Measurements from ENCODE around the gene ATP11B. TPM values are rescaled to one million over a fixed set of nuclear protein-coding genes. Genes with fewer than 3 reads are reported as not detected.

Gene ATP11B
- total and polyA plus RNA-seq, 2 of the 8 experiments (the other 6 are each of a cell fraction or from before 2014, with no cell fraction given): 5.1 to 26.5 TPM

DNA sequence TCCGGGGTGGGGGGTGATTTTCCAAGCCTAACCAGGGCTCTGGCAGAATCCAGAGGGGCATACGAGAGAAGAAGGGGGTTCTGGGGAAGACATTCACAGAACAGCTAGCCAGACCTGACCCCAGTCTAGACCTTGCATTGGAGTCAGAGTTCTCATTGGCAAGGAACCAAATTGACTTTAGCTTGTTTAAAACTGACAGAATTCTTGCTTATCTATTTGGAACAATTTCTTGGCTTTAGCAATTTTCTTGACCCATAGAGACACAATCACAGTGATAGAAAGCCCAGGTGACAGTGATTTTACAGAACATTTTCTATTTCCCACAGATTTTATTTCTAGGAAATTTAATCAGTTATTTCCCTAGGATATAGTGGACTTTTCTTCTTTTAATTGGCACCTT lies 23.6 kb upstream of the ATP11B start:
- Histone ChIP-seq H3K27ac (ENCODE audit: low read depth, low read length) (no peak overlapping the region), H3K14ac (ENCODE audit: insufficient read length) (no peak overlapping the region), H4K91ac (replicated peaks; ENCODE audit: insufficient read length, low read length) (no peak overlapping the region), H3K4me3 (ENCODE audit: extremely low read depth in 1 of 4, insufficient read depth in 2 of 4, low read depth in 3 of 4, low read length in 4 of 4) (no peak overlapping the region), H3K4ac (replicated peaks; ENCODE audit: insufficient read length, low read depth, low read length) (no peak overlapping the region), H3K79me1 (ENCODE audit: low read depth, low read length) (no peaks in the 10 kb centered on the region), H2BK5ac (ENCODE audit: low read depth, low read length) (no peak overlapping the region), H3K36me3 (ENCODE audit: control insufficient read depth in 2 of 4, insufficient read depth in 4 of 4, low read length in 3 of 4) (no peaks in the 10 kb centered on the region), H4K20me1 (replicated peaks in 1 of 2; ENCODE audit: control insufficient read depth in 1 of 2, insufficient read depth in 2 of 2, low read length in 2 of 2) (no peaks in the 10 kb centered on the region), H4K5ac (ENCODE audit: insufficient read length, low read depth, low read length) (no peak overlapping the region), H3K4me1 (replicated peaks in 1 of 4; ENCODE audit: control insufficient read depth in 3 of 4, insufficient read depth in 4 of 4, low read length in 3 of 4) (no peaks in the 10 kb centered on the region), H3K18ac (ENCODE audit: extremely low read depth, low read length) (no peak overlapping the region), H2BK15ac (ENCODE audit: low read length) (no peak overlapping the region), H2BK12ac (ENCODE audit: low read depth, low read length) (no peak overlapping the region), H2AFZ (ENCODE audit: low read length) (no peak overlapping the region), H3K56ac (replicated peaks; ENCODE audit: insufficient read length, low read depth, low read length) (no peak overlapping the region), H3K9ac (replicated peaks in 1 of 4; ENCODE audit: extremely low read depth in 1 of 4, low read depth in 3 of 4, low read length in 3 of 4) (no peak overlapping the region), H3K23me2 (ENCODE audit: low read depth, low read length) (no peaks in the 10 kb centered on the region), H3K9me3 (ENCODE audit: insufficient read depth in 2 of 2, low read depth in 1 of 2, low read length in 1 of 2) (no peaks in the 10 kb centered on the region), H3K4me2 (ENCODE audit: insufficient read depth in 1 of 2, low read depth in 2 of 2, low read length in 2 of 2) (no peak overlapping the region), H3K23ac (ENCODE audit: insufficient read length) (no peak overlapping the region), H3K27me3 (replicated peaks in 1 of 4; ENCODE audit: control insufficient read depth in 3 of 4, extremely low read depth in 1 of 4, insufficient read depth in 3 of 4, low read length in 3 of 4) (no peaks in the 10 kb centered on the region), H4K8ac (ENCODE audit: extremely low read depth, insufficient read depth, low read length) (no peak overlapping the region), H2BK20ac (ENCODE audit: low read length) (no peak overlapping the region), H2AK5ac (ENCODE audit: low read depth, low read length) (no peak overlapping the region), H3K79me2 (ENCODE audit: control insufficient read depth in 1 of 2, insufficient read depth in 2 of 2, low read length in 2 of 2) (no peaks in the 10 kb centered on the region), H2BK120ac (replicated peaks; ENCODE audit: low read depth, low read length) (no peak overlapping the region)
- WGBS, 2 experiments (ENCODE audit: extremely low coverage in 1 of 2, insufficient coverage in 1 of 2, insufficient read length in 1 of 2, insufficient replicate concordance in 2 of 2, low coverage in 1 of 2, low lambda C conversion rate in 2 of 2, missing lambda C conversion rate in 1 of 2): 96% methylated on average over 2 of the region's 2 CpGs; no CpG with 5 or more reads in 1 of the 2 experiments
- POLR2A ChIA-PET (ENCODE audit: partially characterized antibody): no interaction called here
- CTCF ChIA-PET (ENCODE audit: partially characterized antibody): interaction anchor here (1.1 kb wide), 1 partner anchor 30 kb away, joined by 3 read pairs; no protein-coding TSS in a partner anchor
- no peak for FAIRE-seq
- no peak for DNase-seq (ENCODE audit: low read depth in 1 of 2, low spot score in 2 of 2)
- no peak for TF ChIP-seq JUND (IDR thresholded peaks at IDR 0.05; ENCODE audit: low read length)
- TF ChIP-seq NRF1 (IDR thresholded peaks at IDR 0.05; ENCODE audit: low read depth, low read length): no peak
- no peak for TF ChIP-seq SAP30 (IDR thresholded peaks at IDR 0.05; ENCODE audit: insufficient read depth, insufficient replicate concordance, low read length)
- TF ChIP-seq SP1 (IDR thresholded peaks at IDR 0.05; ENCODE audit: low read depth, low read length): no peak
- no peak for TF ChIP-seq SIX5 (IDR thresholded peaks at IDR 0.05; ENCODE audit: low read depth, low read length)
- no peak for TF ChIP-seq HDAC6 (IDR thresholded peaks at IDR 0.05; ENCODE audit: low read depth, low read length)
- no peak for TF ChIP-seq EP300 (IDR thresholded peaks at IDR 0.05; ENCODE audit: borderline replicate concordance in 1 of 2, low read depth in 2 of 2, low read length in 2 of 2)
- TF ChIP-seq SUZ12 (IDR thresholded peaks at IDR 0.05; ENCODE audit: low read length): no peak
- TF ChIP-seq RNF2 (IDR thresholded peaks at IDR 0.05; ENCODE audit: borderline replicate concordance, low read depth, low read length, missing control alignments, poor library complexity, severe bottlenecking): no peak
- no peak for TF ChIP-seq SP4 (IDR thresholded peaks at IDR 0.05; ENCODE audit: low read length)
- no peak for TF ChIP-seq KDM1A (IDR thresholded peaks at IDR 0.05; ENCODE audit: borderline replicate concordance, low read length)
- no peak for TF ChIP-seq NANOG (IDR thresholded peaks at IDR 0.05; ENCODE audit: insufficient read depth, low read depth, low read length, poor library complexity, severe bottlenecking)
- no peak for TF ChIP-seq KDM4A (IDR thresholded peaks at IDR 0.05; ENCODE audit: low read depth, low read length, severe bottlenecking)
- no peak for TF ChIP-seq EGR1 (IDR thresholded peaks at IDR 0.05; ENCODE audit: borderline replicate concordance, low read depth, low read length)

All from H1 (cell line).